ENCODE results near the gene TTC9B. TPM values are rescaled to one million over a fixed set of nuclear protein-coding genes. Genes with fewer than 3 reads are reported as not detected.

Gene TTC9B
- total RNA-seq, 2 donors from 2014 or later, result not detected

- Histone ChIP-seq H3K4me1 (peaks cover 0 to 13% of the 10 kb centered on the region in 2 donors), H3K4me3 (no peak overlapping the region), H3K36me3 (peaks cover 25% of the 10 kb centered on the region), H3K27ac (no peak overlapping the region), H3K27me3 (peaks cover 12 to 22% of the 10 kb centered on the region in 2 donors), H3K9me3 (no peaks in the 10 kb centered on the region)
- no peak for TF ChIP-seq CTCF (IDR thresholded peaks at IDR 0.05)
- no peak for DNase-seq (ENCODE audit: low spot score)
Measured at GRCh38 chr19:40213882-40214570, 4.2 kb downstream of the TTC9B start.

- Histone ChIP-seq H3K27ac (no peak overlapping the region), H3K4me3 (no peak overlapping the region), H3K27me3 (peaks cover 10 to 18% of the 10 kb centered on the region in 2 donors), H3K9me3 (no peaks in the 10 kb centered on the region), H3K4me1 (peaks cover 0 to 12% of the 10 kb centered on the region in 2 donors), H3K36me3 (peaks cover 27% of the 10 kb centered on the region)
- no peak for TF ChIP-seq CTCF (IDR thresholded peaks at IDR 0.05)
- no peak for DNase-seq (ENCODE audit: low spot score)
Measured at GRCh38 chr19:40213251-40213829, 4.8 kb downstream of the TTC9B start.

- H3K4me1 ChIP-seq, result no peaks in the 10 kb centered on the region
- no peak overlapping the region for H3K27ac ChIP-seq
- no peak overlapping the region for H3K4me3 ChIP-seq
- DNase-seq (ENCODE audit: low spot score), result no peak
- TF ChIP-seq CTCF (IDR thresholded peaks at IDR 0.05), result no peak
- H3K36me3 ChIP-seq, result peaks cover 27% of the 10 kb centered on the region
- H3K9me3 ChIP-seq, result no peaks in the 10 kb centered on the region
- H3K27me3 ChIP-seq, result no peaks in the 10 kb centered on the region
Measured at GRCh38 chr19:40210889-40211288, 7.3 kb downstream of the TTC9B start.

- Histone ChIP-seq H3K36me3 (peaks cover 36% of the 10 kb centered on the region), H3K9me3 (no peaks in the 10 kb centered on the region), H3K27me3 (no peaks in the 10 kb centered on the region), H3K4me3 (no peak overlapping the region), H3K27ac (no peak overlapping the region), H3K4me1 (no peaks in the 10 kb centered on the region)
- no peak for TF ChIP-seq CTCF (IDR thresholded peaks at IDR 0.05)
- DNase-seq (ENCODE audit: low spot score), result no peak
Measured at GRCh38 chr19:40208602-40209001, 9.6 kb downstream of the TTC9B start.

GRCh38 chr19:40205760-40206159, 12.4 kb downstream of the TTC9B start:
- H3K36me3 ChIP-seq, result peaks cover 26% of the 10 kb centered on the region
- no peaks in the 10 kb centered on the region for H3K4me1 ChIP-seq
- H3K27ac ChIP-seq, result no peak overlapping the region
- no peak for TF ChIP-seq CTCF (IDR thresholded peaks at IDR 0.05)
- H3K4me3 ChIP-seq, result no peak overlapping the region
- no peak for DNase-seq (ENCODE audit: low spot score)
- H3K27me3 ChIP-seq, result no peaks in the 10 kb centered on the region
- H3K9me3 ChIP-seq, result no peaks in the 10 kb centered on the region

Measured in right atrium auricular region (tissue), 2 donors.